Upper lobe of left lung (tissue), 6 donors: Measurements from ENCODE around the gene CSRP1. TPM values are rescaled to one million over a fixed set of nuclear protein-coding genes. Genes with fewer than 3 reads are reported as not detected.

Source experiments
- ATAC-seq, 2 donors: fragments of 200-7000 bp; cut with Tn5 transposase; one replicate each; pipeline ENCODE4 v1.9.1; 2022; ENCODE audit warnings: mild to moderate bottlenecking in 2 of 2, moderate library complexity in 2 of 2; ENCODE audit not compliant: low FRiP score in 2 of 2
- DNase-seq, 2 donors: peaks; one replicate each; pipeline ENCODE4 v3.0.0-alpha.2; 2019 to 2020
- H3K27ac ChIP-seq, 4 donors: fragments of 200-600 bp; sonication (generic); one replicate each; pipeline ENCODE4 v1.5.1; 2016 to 2019
- H3K27me3 ChIP-seq, 4 donors: fragments of 200-600 bp; sonication (generic); one replicate each; pipeline ENCODE4 v1.5.1; 2017 to 2019
- H3K36me3 ChIP-seq, 4 donors: fragments of 200-600 bp; sonication (generic); one replicate each; pipeline ENCODE4 v1.5.1; 2016 to 2019
- H3K4me1 ChIP-seq, 4 donors: fragments of 200-600 bp; sonication (generic); one replicate each; pipeline ENCODE4 v1.5.1; 2018 to 2019
- H3K4me3 ChIP-seq, 4 donors: fragments of 200-600 bp; sonication (generic); one replicate each; pipeline ENCODE4 v1.5.1; 2017 to 2019; ENCODE audit warnings: mild to moderate bottlenecking in 2 of 4, moderate library complexity in 1 of 4
- H3K9me3 ChIP-seq, 4 donors: fragments of 200-600 bp; sonication (generic); one replicate each; pipeline ENCODE4 v1.5.1; 2018 to 2019
- EP300 ChIP-seq, 4 donors: sonication (generic); formaldehyde crosslinking; IDR thresholded peaks; one replicate each; pipeline ENCODE4 v1.5.1; 2017; ENCODE audit warnings: antibody characterized with exemption in 4 of 4, control low read depth in 2 of 4
- POLR2A ChIP-seq, 4 donors: fragments of 450-650 bp; IDR thresholded peaks; one replicate each; pipeline ENCODE4 v1.5.1; 2016 to 2017; ENCODE audit warnings: antibody characterized with exemption in 4 of 4, mild to moderate bottlenecking in 2 of 4
- POLR2AphosphoS5 ChIP-seq, 2 donors: sonication (generic); formaldehyde crosslinking; IDR thresholded peaks; one replicate each; pipeline ENCODE4 v1.5.1; 2017; ENCODE audit warnings: antibody characterized with exemption in 2 of 2
- WGBS, 2 donors: methylation state at CpG; one replicate each; pipeline ENCODE4 v1.1.5; 2017 to 2018; 5-methylcytosine and 5-hydroxymethylcytosine counted together
- total RNA-seq, 6 donors: library from RNA; depleted of rRNA in 4 of 6; stranded (reverse); fragments of >200 nt in 4 of 6; gene quantifications; one replicate each; pipeline versions ENCODE4 v1.1.0 to v1.2.1, GENCODE V29; 2016 to 2021
- TF ChIP-seq, protein P1 (sequence below), 6 experiments: fragments of 450-650 bp in 4 of 6; fragments of 200-600 bp in 2 of 6; sonication (generic) in 2 of 6; IDR thresholded peaks; one replicate each; pipeline ENCODE4 v1.5.1; 2016 to 2019; ENCODE audit warnings: antibody characterized with exemption in 6 of 6
- donor health status: DM: no; HTN: no; CAD: no; lungs with moderate emphysema.
- donor health status: DM: no; HTN: yes; CAD: no; lungs with severe emphysema.

CSRP1 gene
- total RNA-seq, 6 donors from 2014 or later: 200 to 495 (median 327) TPM

DNA sequence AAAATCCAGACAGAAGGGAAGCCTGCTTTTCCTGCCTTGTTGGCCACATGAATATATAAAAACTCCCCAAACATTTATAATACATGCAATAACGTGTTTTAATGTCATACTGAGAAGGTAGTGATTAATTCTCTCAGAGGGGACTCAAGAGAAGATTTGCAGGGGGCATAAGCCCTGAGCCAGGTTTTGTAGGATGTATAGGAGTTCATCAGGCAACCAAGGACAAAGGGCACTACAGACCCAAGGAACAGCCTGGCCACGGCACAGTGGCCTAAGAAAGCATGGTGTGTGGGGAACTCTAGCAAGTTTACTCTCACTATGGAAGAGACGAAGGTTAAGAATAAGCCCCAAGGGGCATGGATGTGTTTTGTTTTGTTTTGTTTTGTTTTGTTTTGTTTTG lies 70.0 kb downstream of the CSRP1 start:
- no peaks in the 10 kb centered on the region for H3K27me3 ChIP-seq
- no peak for ATAC-seq
- DNase-seq: no peak
- H3K36me3 ChIP-seq: no peaks in the 10 kb centered on the region
- no peak overlapping the region for H3K4me3 ChIP-seq
- TF ChIP-seq POLR2AphosphoS5 (IDR thresholded peaks at IDR 0.05): no peak
- TF ChIP-seq POLR2A (IDR thresholded peaks at IDR 0.05): no peak
- no peak for TF ChIP-seq EP300 (IDR thresholded peaks at IDR 0.05)
- TF ChIP-seq, protein P1, sequence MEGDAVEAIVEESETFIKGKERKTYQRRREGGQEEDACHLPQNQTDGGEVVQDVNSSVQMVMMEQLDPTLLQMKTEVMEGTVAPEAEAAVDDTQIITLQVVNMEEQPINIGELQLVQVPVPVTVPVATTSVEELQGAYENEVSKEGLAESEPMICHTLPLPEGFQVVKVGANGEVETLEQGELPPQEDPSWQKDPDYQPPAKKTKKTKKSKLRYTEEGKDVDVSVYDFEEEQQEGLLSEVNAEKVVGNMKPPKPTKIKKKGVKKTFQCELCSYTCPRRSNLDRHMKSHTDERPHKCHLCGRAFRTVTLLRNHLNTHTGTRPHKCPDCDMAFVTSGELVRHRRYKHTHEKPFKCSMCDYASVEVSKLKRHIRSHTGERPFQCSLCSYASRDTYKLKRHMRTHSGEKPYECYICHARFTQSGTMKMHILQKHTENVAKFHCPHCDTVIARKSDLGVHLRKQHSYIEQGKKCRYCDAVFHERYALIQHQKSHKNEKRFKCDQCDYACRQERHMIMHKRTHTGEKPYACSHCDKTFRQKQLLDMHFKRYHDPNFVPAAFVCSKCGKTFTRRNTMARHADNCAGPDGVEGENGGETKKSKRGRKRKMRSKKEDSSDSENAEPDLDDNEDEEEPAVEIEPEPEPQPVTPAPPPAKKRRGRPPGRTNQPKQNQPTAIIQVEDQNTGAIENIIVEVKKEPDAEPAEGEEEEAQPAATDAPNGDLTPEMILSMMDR (IDR thresholded peaks at IDR 0.05): no peak
- H3K4me1 ChIP-seq: peaks cover 6 to 13% (median 10%) of the 10 kb centered on the region in 4 donors
- no peak overlapping the region for H3K27ac ChIP-seq
- 76 to 81% methylated on average over 3 of the region's 3 CpGs for WGBS, 2 donors
- H3K9me3 ChIP-seq: no peaks in the 10 kb centered on the region

GRCh38 chr1:201436393-201436792 lies 70.5 kb downstream of the CSRP1 start:
- TF ChIP-seq, protein P1 (IDR thresholded peaks at IDR 0.05): no peak
- no peak for TF ChIP-seq POLR2AphosphoS5 (IDR thresholded peaks at IDR 0.05)
- no peak for TF ChIP-seq POLR2A (IDR thresholded peaks at IDR 0.05)
- no peak for TF ChIP-seq EP300 (IDR thresholded peaks at IDR 0.05)
- DNase-seq (no peak), ATAC-seq (peak in 1 of 2 donors; percentile 35)
- Histone ChIP-seq H3K9me3 (no peaks in the 10 kb centered on the region), H3K4me1 (peaks cover 6 to 13% (median 10%) of the 10 kb centered on the region in 4 donors), H3K27me3 (no peaks in the 10 kb centered on the region), H3K4me3 (no peak overlapping the region), H3K27ac (no peak overlapping the region), H3K36me3 (no peaks in the 10 kb centered on the region)
- 68 to 73% methylated on average over 6 of the region's 6 CpGs for WGBS, 2 donors

GRCh38 chr1:201434266-201434665 lies 72.7 kb downstream of the CSRP1 start:
- 92 to 96% methylated on average over 3 of the region's 3 CpGs for WGBS, 2 donors
- no peaks in the 10 kb centered on the region for H3K9me3 ChIP-seq
- TF ChIP-seq POLR2AphosphoS5 (IDR thresholded peaks at IDR 0.05) (no peak), POLR2A (IDR thresholded peaks at IDR 0.05) (no peak), EP300 (IDR thresholded peaks at IDR 0.05) (no peak)
- TF ChIP-seq, protein P1 (IDR thresholded peaks at IDR 0.05): no peak
- ATAC-seq: no peak
- H3K36me3 ChIP-seq: no peaks in the 10 kb centered on the region
- DNase-seq: no peak
- H3K27me3 ChIP-seq: no peaks in the 10 kb centered on the region
- no peak overlapping the region for H3K27ac ChIP-seq
- peaks cover 6 to 13% (median 10%) of the 10 kb centered on the region in 4 donors for H3K4me1 ChIP-seq
- H3K4me3 ChIP-seq: no peak overlapping the region

GRCh38 chr1:201433609-201434008 lies 73.3 kb downstream of the CSRP1 start:
- H3K27ac ChIP-seq: no peak overlapping the region
- H3K36me3 ChIP-seq: no peaks in the 10 kb centered on the region
- no peaks in the 10 kb centered on the region for H3K27me3 ChIP-seq
- ATAC-seq: no peak
- no peak overlapping the region for H3K4me3 ChIP-seq
- TF ChIP-seq EP300 (IDR thresholded peaks at IDR 0.05) (no peak), POLR2A (IDR thresholded peaks at IDR 0.05) (no peak), POLR2AphosphoS5 (IDR thresholded peaks at IDR 0.05) (no peak)
- TF ChIP-seq, protein P1 (IDR thresholded peaks at IDR 0.05): no peak
- H3K4me1 ChIP-seq: peaks cover 6 to 13% (median 10%) of the 10 kb centered on the region in 4 donors
- H3K9me3 ChIP-seq: no peaks in the 10 kb centered on the region
- 87 to 90% methylated on average over 6 of the region's 6 CpGs for WGBS, 2 donors
- DNase-seq: no peak

Other genes starting within 250 kb of the CSRP1 start
- gene PKP1, start 223.6 kb downstream of the CSRP1 start, total RNA-seq: 1 to 10 TPM in 5 of 6 donors, under 1 TPM in 1; 0.86 to 4.9 (median 2.5) TPM
- 10 to 100 TPM in 2 of 6 donors, 1 to 10 TPM in 4; 2.0 to 31.4 (median 6.4) TPM for gene TNNT2, start 129.4 kb downstream of the CSRP1 start, total RNA-seq
- 10 to 100 TPM; 12.6 to 48.1 (median 39.1) TPM for gene LAD1, start 107.8 kb downstream of the CSRP1 start, total RNA-seq
- under 1 TPM in 5 of 6 donors, not detected in 1; 0.15 to 0.78 (median 0.47) TPM for gene TNNI1, start 85.4 kb downstream of the CSRP1 start, total RNA-seq
- gene PHLDA3, start 37.9 kb downstream of the CSRP1 start, total RNA-seq: 100 to 1,000 TPM in 3 of 6 donors, 10 to 100 TPM in 3; 45.1 to 211 (median 88.1) TPM
- gene NAV1, start 32.0 kb upstream of the CSRP1 start, total RNA-seq: 10 to 100 TPM; 15.2 to 41.0 (median 24.1) TPM